ENCODE measurements around the gene VWCE.

- no peak for TF ChIP-seq CTCF (conservative IDR thresholded peaks at IDR 0.05; ENCODE audit: low read depth, low read length)
- TF ChIP-seq EZH2 (IDR thresholded peaks at IDR 0.05; ENCODE audit: borderline replicate concordance, low read depth, low read length, poor library complexity, severe bottlenecking) = no peak
Measured at GRCh38 chr11:61334434-61335354, 39.6 kb upstream of the VWCE start.

Data from A673 (cell line).